ENCODE results near the gene ZBTB38. TPM values are rescaled to one million over a fixed set of nuclear protein-coding genes. Genes with fewer than 3 reads are reported as not detected.

Gene ZBTB38
- total RNA-seq, 5 donors from 2014 or later (not counting 1 experiment from before 2014, with no cell fraction given) = 38.7 to 72.3 (median 58.2) TPM

DNA sequence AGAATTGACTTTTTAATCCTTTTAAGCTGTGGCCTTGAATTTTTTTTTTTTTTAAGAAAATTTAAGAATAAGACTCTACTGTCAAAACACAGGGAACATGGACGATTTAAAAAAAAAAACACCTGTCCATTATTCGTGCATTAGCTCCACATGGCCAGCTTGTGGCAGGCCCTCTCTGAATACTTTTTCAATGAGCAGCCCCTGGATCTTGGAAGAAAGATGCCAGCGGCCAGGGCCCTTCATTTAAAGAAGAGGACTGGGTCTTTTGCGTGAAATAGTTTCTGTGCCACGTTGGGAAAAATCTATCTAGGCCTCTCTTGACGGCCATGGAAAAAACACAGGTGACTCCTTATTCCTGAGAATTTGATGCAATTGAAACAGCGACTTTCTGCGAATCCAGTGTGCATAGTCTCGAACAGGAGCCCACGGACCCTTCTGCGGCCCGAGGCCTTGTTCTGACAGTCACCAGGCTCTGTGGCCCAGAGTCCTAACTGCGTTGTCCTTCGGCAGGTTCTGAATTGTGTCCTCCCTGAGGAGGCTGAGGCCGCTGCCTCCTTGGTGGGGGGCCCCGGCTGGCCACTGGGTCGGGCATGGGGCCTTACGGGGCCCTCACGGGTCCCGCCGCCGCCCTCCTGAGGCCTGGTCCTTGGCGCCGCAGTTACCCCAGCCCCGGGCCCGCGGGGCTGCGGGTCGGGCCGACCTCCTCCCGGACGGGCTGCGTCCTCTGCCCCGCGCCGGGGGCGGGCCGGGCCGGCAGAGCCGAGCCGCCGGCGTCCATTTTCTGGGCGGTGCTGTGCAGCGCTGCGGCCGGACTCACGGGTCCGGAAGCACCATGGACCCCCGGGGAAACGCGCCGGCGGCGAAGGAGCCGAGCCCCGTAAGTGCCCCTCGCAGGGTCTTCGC, 33.5 kb downstream of the ZBTB38 start:
- Mint-ChIP-seq H3K4me1 (peaks cover 56 to 66% (median 64%) of the 10 kb centered on the region in 3 donors), H3K9me3 (peaks cover 0 to 6% (median 0%) of the 10 kb centered on the region in 3 donors), H3K27ac (peak overlapping the region; percentile 91 to 97), H3K36me3 (peaks cover 37% of the 10 kb centered on the region), H3K4me3 (peak overlapping the region; percentile 61 to 83 (median 80)), H3K27me3 (no peaks in the 10 kb centered on the region)
- H3K4me1 ChIP-seq (ENCODE audit: control insufficient read depth in 1 of 2, extremely low read depth in 1 of 2, insufficient read depth in 2 of 2, low read length in 2 of 2) = peaks cover 2 to 32% of the 10 kb centered on the region in 2 experiments
- no peaks in the 10 kb centered on the region for H3K27me3 ChIP-seq (replicated peaks in 1 of 2; ENCODE audit: control insufficient read depth in 2 of 2, extremely low read depth in 1 of 2, insufficient read depth in 2 of 2, low read length in 1 of 2)
- peak; percentile 76 to 83 (median 78) for ATAC-seq (replicated peaks in 1 of 4)
- no peaks in the 10 kb centered on the region for H3K9me3 ChIP-seq
- H3K36me3 ChIP-seq (ENCODE audit: control insufficient read depth in 2 of 2, extremely low read depth in 1 of 2, insufficient read depth in 1 of 2, low read length in 1 of 2) = peaks cover 0 to 28% of the 10 kb centered on the region in 2 donors
- DNase-seq = peak in 30 of 35 experiments; percentile 8 to 70 (median 40)
- WGBS (ENCODE audit: insufficient coverage) = 14% methylated on average over 57 of the region's 59 CpGs
- peak overlapping the region; percentile 77 to 82 for H3K4me3 ChIP-seq (ENCODE audit: control insufficient read depth in 1 of 2, extremely low read depth in 1 of 2, low read length in 1 of 2)
- peak overlapping the region; percentile 91 for H3K27ac ChIP-seq (ENCODE audit: low read length)
- POLR2A ChIA-PET = interaction anchor here (0.6 to 1.4 kb wide), 3 partner anchors 10 to 145 kb away, joined by 3 to 8 read pairs (median 4); no protein-coding TSS in a partner anchor
- CTCF ChIA-PET = interaction anchor here (0.6 to 2.3 kb wide), 7 partner anchors 10 to 93 kb away, joined by 3 to 21 read pairs (median 4); no protein-coding TSS in a partner anchor

DNA sequence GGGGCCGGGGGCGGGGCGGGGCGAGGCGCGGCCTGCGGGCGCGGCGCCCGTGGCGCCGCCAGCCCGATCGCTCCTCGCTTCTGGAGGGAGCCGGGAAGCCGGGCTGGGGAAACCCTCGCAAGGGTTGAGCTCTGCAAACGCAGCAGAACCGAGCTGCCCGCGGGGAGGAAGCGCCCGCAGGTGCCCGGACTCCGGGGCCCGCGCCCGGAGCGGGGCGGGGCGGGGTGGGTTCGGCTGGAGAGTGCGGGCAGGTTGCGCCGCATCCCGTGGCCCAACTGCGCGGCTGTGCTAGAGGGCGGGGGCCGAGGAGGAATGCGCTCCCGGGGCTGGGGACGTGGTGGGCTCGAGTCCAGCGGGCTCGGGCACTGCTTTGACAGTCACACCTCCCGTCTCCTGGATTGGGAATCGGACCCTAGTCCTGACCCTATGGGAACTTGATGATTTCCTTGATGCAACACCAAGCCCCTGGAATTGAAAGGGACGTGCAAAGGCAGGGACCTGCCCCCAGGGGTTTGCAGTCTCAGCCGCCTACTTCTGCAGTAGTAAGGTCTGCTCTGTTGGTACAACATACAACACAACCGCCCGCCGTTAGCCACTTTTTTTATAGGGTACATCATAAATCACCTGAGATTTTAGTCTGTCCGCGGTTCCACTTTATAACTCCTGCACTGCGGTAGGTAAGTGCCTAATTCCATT, 34.3 kb downstream of the ZBTB38 start:
- H3K9me3 ChIP-seq = no peaks in the 10 kb centered on the region
- H3K27me3 ChIP-seq (replicated peaks in 1 of 2; ENCODE audit: control insufficient read depth in 2 of 2, extremely low read depth in 1 of 2, insufficient read depth in 2 of 2, low read length in 1 of 2) = no peaks in the 10 kb centered on the region
- H3K4me3 ChIP-seq (ENCODE audit: control insufficient read depth in 1 of 2, extremely low read depth in 1 of 2, low read length in 1 of 2) = peak overlapping the region; percentile 77 to 82
- peaks cover 61 to 71% (median 71%) of the 10 kb centered on the region in 3 donors for H3K4me1 Mint-ChIP-seq
- peak overlapping the region; percentile 81 to 93 (median 91) for H3K4me3 Mint-ChIP-seq
- peak overlapping the region; percentile 95 to 99 for H3K27ac Mint-ChIP-seq
- H3K27ac ChIP-seq (ENCODE audit: low read length) = peak overlapping the region; percentile 91
- WGBS (ENCODE audit: insufficient coverage) = under 1% methylated on average over 50 of the region's 58 CpGs
- H3K27me3 Mint-ChIP-seq = no peaks in the 10 kb centered on the region
- ChIA-PET CTCF (interaction anchor here (0.6 to 2.3 kb wide), 3 partner anchors 10 to 33 kb away, joined by 3 to 21 read pairs (median 5); no protein-coding TSS in a partner anchor), POLR2A (interaction anchor here (0.6 to 1.1 kb wide), 5 partner anchors 8 to 100 kb away, joined by 3 to 9 read pairs (median 4); no protein-coding TSS in a partner anchor)
- H3K36me3 ChIP-seq (ENCODE audit: control insufficient read depth in 2 of 2, extremely low read depth in 1 of 2, insufficient read depth in 1 of 2, low read length in 1 of 2) = peaks cover 0 to 34% of the 10 kb centered on the region in 2 donors
- peaks cover 37% of the 10 kb centered on the region for H3K36me3 Mint-ChIP-seq
- peak in 34 of 35 experiments; percentile 15 to 63 (median 42) for DNase-seq
- peak; percentile 69 to 72 (median 70) for ATAC-seq (replicated peaks in 1 of 4)
- H3K9me3 Mint-ChIP-seq = no peaks in the 10 kb centered on the region
- H3K4me1 ChIP-seq (ENCODE audit: control insufficient read depth in 1 of 2, extremely low read depth in 1 of 2, insufficient read depth in 2 of 2, low read length in 2 of 2) = peaks cover 2 to 32% of the 10 kb centered on the region in 2 experiments

DNA sequence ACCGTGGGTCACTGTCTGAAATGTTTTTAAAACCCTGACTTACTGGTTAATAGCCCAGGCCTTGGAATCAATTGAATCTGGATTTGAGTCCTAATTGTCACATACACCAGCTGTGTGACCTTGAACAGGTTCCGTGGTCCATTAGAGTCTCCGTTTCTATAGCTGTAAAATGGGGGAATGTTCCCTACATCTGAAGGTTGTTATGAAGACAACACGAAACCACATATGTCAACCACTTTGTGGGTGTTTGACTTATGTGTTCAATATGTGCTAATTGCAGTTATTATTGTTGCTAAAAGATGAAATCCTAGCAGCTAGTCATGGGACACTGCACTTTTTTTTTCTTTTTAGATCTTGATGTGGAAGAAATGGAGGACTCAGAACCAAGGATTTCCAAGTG, 35.3 kb downstream of the ZBTB38 start:
- peaks cover 2 to 37% of the 10 kb centered on the region in 2 experiments for H3K4me1 ChIP-seq (ENCODE audit: control insufficient read depth in 1 of 2, extremely low read depth in 1 of 2, insufficient read depth in 2 of 2, low read length in 2 of 2)
- H3K4me3 Mint-ChIP-seq = peak overlapping the region; percentile 81 to 93 (median 91)
- no peaks in the 10 kb centered on the region for H3K9me3 Mint-ChIP-seq
- peaks cover 66 to 79% (median 78%) of the 10 kb centered on the region in 3 donors for H3K4me1 Mint-ChIP-seq
- DNase-seq = peak in 1 of 35 experiments; percentile 70
- ChIA-PET POLR2A (interaction anchor here (0.8 to 1.6 kb wide), 4 partner anchors 9 to 98 kb away, joined by 3 to 5 read pairs (median 4); no protein-coding TSS in a partner anchor), CTCF (interaction anchor here in 1 of 2 donors (0.6 to 2.3 kb wide), 6 partner anchors 9 to 94 kb away, joined by 3 to 21 read pairs (median 4); no protein-coding TSS in a partner anchor)
- H3K27ac ChIP-seq (ENCODE audit: low read length) = peak overlapping the region; percentile 91
- H3K9me3 ChIP-seq = no peaks in the 10 kb centered on the region
- peaks cover 43% of the 10 kb centered on the region for H3K36me3 Mint-ChIP-seq
- H3K27me3 Mint-ChIP-seq = no peaks in the 10 kb centered on the region
- H3K27me3 ChIP-seq (replicated peaks in 1 of 2; ENCODE audit: control insufficient read depth in 2 of 2, extremely low read depth in 1 of 2, insufficient read depth in 2 of 2, low read length in 1 of 2) = no peaks in the 10 kb centered on the region
- peak overlapping the region in 1 of 2 donors; percentile 82 for H3K4me3 ChIP-seq (ENCODE audit: control insufficient read depth in 1 of 2, extremely low read depth in 1 of 2, low read length in 1 of 2)
- H3K36me3 ChIP-seq (ENCODE audit: control insufficient read depth in 2 of 2, extremely low read depth in 1 of 2, insufficient read depth in 1 of 2, low read length in 1 of 2) = peaks cover 0 to 37% of the 10 kb centered on the region in 2 donors
- WGBS (ENCODE audit: insufficient coverage) = no CpG with 5 or more reads among the region's 4 CpGs
- H3K27ac Mint-ChIP-seq = peak overlapping the region; percentile 72 to 99
- no peak for ATAC-seq (replicated peaks in 1 of 4)

DNA sequence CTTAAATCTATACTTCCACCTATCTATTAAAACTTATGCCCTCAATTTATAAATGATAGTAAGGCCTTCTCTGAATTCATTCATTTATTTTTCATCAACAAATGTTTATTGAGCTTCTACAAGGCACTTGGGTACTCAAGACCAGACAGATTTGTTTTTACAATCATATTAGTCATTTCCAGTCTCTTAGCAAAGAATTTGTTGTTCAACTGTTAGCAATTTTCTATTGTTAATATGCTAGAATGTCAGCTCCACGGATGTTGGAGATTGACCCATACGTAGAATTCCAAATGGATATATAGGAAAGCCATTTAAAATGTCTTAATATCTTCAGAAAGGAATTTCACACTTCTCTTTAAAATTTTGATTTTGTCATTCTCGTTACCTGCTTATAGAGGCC, 36.7 kb downstream of the ZBTB38 start:
- no CpG with 5 or more reads among the region's 3 CpGs for WGBS (ENCODE audit: insufficient coverage)
- no peaks in the 10 kb centered on the region for H3K27me3 ChIP-seq (replicated peaks in 1 of 2; ENCODE audit: control insufficient read depth in 2 of 2, extremely low read depth in 1 of 2, insufficient read depth in 2 of 2, low read length in 1 of 2)
- no peaks in the 10 kb centered on the region for H3K9me3 ChIP-seq
- Mint-ChIP-seq H3K27me3 (no peaks in the 10 kb centered on the region), H3K4me3 (peak overlapping the region in 1 of 3 donors; percentile 16), H3K27ac (peak overlapping the region; percentile 80 to 85), H3K9me3 (no peaks in the 10 kb centered on the region), H3K36me3 (peaks cover 46% of the 10 kb centered on the region), H3K4me1 (peaks cover 61 to 81% (median 79%) of the 10 kb centered on the region in 3 donors)
- DNase-seq (no peak), ATAC-seq (replicated peaks in 1 of 4) (no peak)
- peaks cover 0 to 37% of the 10 kb centered on the region in 2 donors for H3K36me3 ChIP-seq (ENCODE audit: control insufficient read depth in 2 of 2, extremely low read depth in 1 of 2, insufficient read depth in 1 of 2, low read length in 1 of 2)
- H3K27ac ChIP-seq (ENCODE audit: low read length) = no peak overlapping the region
- CTCF ChIA-PET = interaction anchor here (0.6 to 1.1 kb wide), 4 partner anchors 19 to 167 kb away, joined by 3 read pairs; no protein-coding TSS in a partner anchor
- POLR2A ChIA-PET = interaction anchor here in 1 of 2 donors (0.7 to 1.0 kb wide), 2 partner anchors 19 to 484 kb away, joined by 3 read pairs; no protein-coding TSS in a partner anchor
- H3K4me3 ChIP-seq (ENCODE audit: control insufficient read depth in 1 of 2, extremely low read depth in 1 of 2, low read length in 1 of 2) = no peak overlapping the region
- H3K4me1 ChIP-seq (ENCODE audit: control insufficient read depth in 1 of 2, extremely low read depth in 1 of 2, insufficient read depth in 2 of 2, low read length in 2 of 2) = peaks cover 2 to 48% of the 10 kb centered on the region in 2 experiments

DNA sequence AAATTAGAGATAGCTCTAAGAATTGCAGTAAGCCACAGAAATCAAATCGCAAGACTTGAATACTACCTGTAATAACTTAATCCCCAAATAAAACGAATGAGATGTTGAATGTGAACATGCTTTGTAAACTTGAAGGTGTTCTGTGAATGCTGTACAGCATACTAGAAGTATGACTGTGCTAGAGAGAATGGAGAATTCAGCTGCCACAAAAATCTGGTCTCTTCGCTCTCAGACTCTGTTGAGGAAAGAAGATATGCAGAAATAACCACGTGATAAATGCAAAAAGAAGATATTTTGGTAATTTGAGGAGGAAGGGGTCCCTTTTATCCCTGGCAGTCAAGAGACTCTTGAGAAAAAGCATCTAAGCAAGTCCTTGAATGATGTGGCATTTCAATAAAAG, 37.3 kb downstream of the ZBTB38 start:
- ATAC-seq (replicated peaks in 1 of 4) (no peak), DNase-seq (no peak)
- ChIA-PET POLR2A (interaction anchor here in 1 of 2 donors (0.7 to 1.0 kb wide), 2 partner anchors 19 to 484 kb away, joined by 3 read pairs; no protein-coding TSS in a partner anchor), CTCF (interaction anchor here (0.6 to 1.1 kb wide), 5 partner anchors 20 to 167 kb away, joined by 3 read pairs; no protein-coding TSS in a partner anchor)
- Mint-ChIP-seq H3K4me3 (no peak overlapping the region), H3K4me1 (peaks cover 64 to 81% (median 79%) of the 10 kb centered on the region in 3 donors), H3K9me3 (no peaks in the 10 kb centered on the region), H3K27me3 (no peaks in the 10 kb centered on the region), H3K27ac (peak overlapping the region; percentile 57 to 83), H3K36me3 (peaks cover 46% of the 10 kb centered on the region)
- Histone ChIP-seq H3K9me3 (no peaks in the 10 kb centered on the region), H3K27me3 (replicated peaks in 1 of 2; ENCODE audit: control insufficient read depth in 2 of 2, extremely low read depth in 1 of 2, insufficient read depth in 2 of 2, low read length in 1 of 2) (no peaks in the 10 kb centered on the region), H3K4me1 (ENCODE audit: control insufficient read depth in 1 of 2, extremely low read depth in 1 of 2, insufficient read depth in 2 of 2, low read length in 2 of 2) (peaks cover 2 to 53% of the 10 kb centered on the region in 2 experiments), H3K4me3 (ENCODE audit: control insufficient read depth in 1 of 2, extremely low read depth in 1 of 2, low read length in 1 of 2) (no peak overlapping the region), H3K27ac (ENCODE audit: low read length) (no peak overlapping the region), H3K36me3 (ENCODE audit: control insufficient read depth in 2 of 2, extremely low read depth in 1 of 2, insufficient read depth in 1 of 2, low read length in 1 of 2) (peaks cover 0 to 37% of the 10 kb centered on the region in 2 donors)
- 100% methylated on average over 2 of the region's 4 CpGs for WGBS (ENCODE audit: insufficient coverage)
